Type B pancreatic cell (in vitro differentiated cells): ENCODE measurements around the gene AOPEP. TPM values are rescaled to one million over a fixed set of nuclear protein-coding genes. Genes with fewer than 3 reads are reported as not detected.

ENCODE experiments used
- DNase-seq: peaks from one replicate; pipeline ENCODE4 v3.0.0; 2021; ENCODE audit warnings: mixed read lengths; ENCODE audit not compliant: unreplicated experiment; ENCODE audit errors: extremely low spot score
- H3K27ac Mint-ChIP-seq: 2 replicates; pipeline ENCODE4 v1.8.0; 2021; ENCODE audit warnings: mild to moderate bottlenecking, mixed read lengths
- H3K27me3 Mint-ChIP-seq: 2 replicates; pipeline ENCODE4 v1.8.0; 2021; ENCODE audit warnings: mixed read lengths
- H3K36me3 Mint-ChIP-seq: 2 replicates; pipeline ENCODE4 v1.8.0; 2021; ENCODE audit warnings: mixed read lengths
- H3K4me1 Mint-ChIP-seq: one replicate; pipeline ENCODE4 v1.8.0; 2021; ENCODE audit warnings: mixed read lengths; ENCODE audit not compliant: unreplicated experiment
- H3K4me3 Mint-ChIP-seq: 2 replicates; pipeline ENCODE4 v1.8.0; 2021; ENCODE audit warnings: mild to moderate bottlenecking, mixed read lengths
- H3K9me3 Mint-ChIP-seq: 2 replicates; pipeline ENCODE4 v1.8.0; 2021; ENCODE audit warnings: mixed read lengths
- total RNA-seq: library from RNA; stranded (reverse); gene quantifications from 2 replicates; pipeline ENCODE4 v1.2.1, GENCODE V29; 2021; ENCODE audit warnings: low replicate concordance
- TF ChIP-seq, protein P1 (sequence below): fragments of 200-600 bp; sonication (generic); conservative IDR thresholded peaks from 2 replicates; pipeline ENCODE4 v1.5.0; 2021; ENCODE audit warnings: antibody characterized with exemption, mild to moderate bottlenecking

AOPEP gene
- total RNA-seq, 1 donor from 2014 or later: 89.3 TPM

GRCh38 chr9:94928691-94929368 lies 202.3 kb downstream of the AOPEP start:
- peaks cover 24% of the 10 kb centered on the region for H3K36me3 Mint-ChIP-seq
- H3K4me1 Mint-ChIP-seq: peaks cover 63% of the 10 kb centered on the region
- DNase-seq: no peak
- peak overlapping the region; percentile 27 for H3K4me3 Mint-ChIP-seq
- TF ChIP-seq, protein P1, sequence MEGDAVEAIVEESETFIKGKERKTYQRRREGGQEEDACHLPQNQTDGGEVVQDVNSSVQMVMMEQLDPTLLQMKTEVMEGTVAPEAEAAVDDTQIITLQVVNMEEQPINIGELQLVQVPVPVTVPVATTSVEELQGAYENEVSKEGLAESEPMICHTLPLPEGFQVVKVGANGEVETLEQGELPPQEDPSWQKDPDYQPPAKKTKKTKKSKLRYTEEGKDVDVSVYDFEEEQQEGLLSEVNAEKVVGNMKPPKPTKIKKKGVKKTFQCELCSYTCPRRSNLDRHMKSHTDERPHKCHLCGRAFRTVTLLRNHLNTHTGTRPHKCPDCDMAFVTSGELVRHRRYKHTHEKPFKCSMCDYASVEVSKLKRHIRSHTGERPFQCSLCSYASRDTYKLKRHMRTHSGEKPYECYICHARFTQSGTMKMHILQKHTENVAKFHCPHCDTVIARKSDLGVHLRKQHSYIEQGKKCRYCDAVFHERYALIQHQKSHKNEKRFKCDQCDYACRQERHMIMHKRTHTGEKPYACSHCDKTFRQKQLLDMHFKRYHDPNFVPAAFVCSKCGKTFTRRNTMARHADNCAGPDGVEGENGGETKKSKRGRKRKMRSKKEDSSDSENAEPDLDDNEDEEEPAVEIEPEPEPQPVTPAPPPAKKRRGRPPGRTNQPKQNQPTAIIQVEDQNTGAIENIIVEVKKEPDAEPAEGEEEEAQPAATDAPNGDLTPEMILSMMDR: no peak
- no peaks in the 10 kb centered on the region for H3K27me3 Mint-ChIP-seq
- H3K9me3 Mint-ChIP-seq: no peaks in the 10 kb centered on the region
- H3K27ac Mint-ChIP-seq: peak overlapping the region; percentile 57

GRCh38 chr9:94929369-94929756 lies 202.9 kb downstream of the AOPEP start:
- no peak overlapping the region for H3K4me3 Mint-ChIP-seq
- TF ChIP-seq, protein P1: no peak
- peak overlapping the region; percentile 33 for H3K27ac Mint-ChIP-seq
- no peaks in the 10 kb centered on the region for H3K27me3 Mint-ChIP-seq
- no peak for DNase-seq
- peaks cover 59% of the 10 kb centered on the region for H3K4me1 Mint-ChIP-seq
- no peaks in the 10 kb centered on the region for H3K9me3 Mint-ChIP-seq
- peaks cover 24% of the 10 kb centered on the region for H3K36me3 Mint-ChIP-seq

GRCh38 chr9:94931036-94931633 lies 204.6 kb downstream of the AOPEP start:
- peaks cover 22% of the 10 kb centered on the region for H3K36me3 Mint-ChIP-seq
- no peak overlapping the region for H3K4me3 Mint-ChIP-seq
- H3K4me1 Mint-ChIP-seq: peaks cover 62% of the 10 kb centered on the region
- H3K27me3 Mint-ChIP-seq: no peaks in the 10 kb centered on the region
- peak overlapping the region; percentile 35 for H3K27ac Mint-ChIP-seq
- H3K9me3 Mint-ChIP-seq: no peaks in the 10 kb centered on the region
- no peak for DNase-seq
- TF ChIP-seq, protein P1: no peak

GRCh38 chr9:94931740-94932139 lies 205.2 kb downstream of the AOPEP start:
- peaks cover 20% of the 10 kb centered on the region for H3K36me3 Mint-ChIP-seq
- peak overlapping the region; percentile 35 for H3K27ac Mint-ChIP-seq
- peak overlapping the region; percentile 13 for H3K4me3 Mint-ChIP-seq
- TF ChIP-seq, protein P1: no peak
- no peaks in the 10 kb centered on the region for H3K27me3 Mint-ChIP-seq
- H3K4me1 Mint-ChIP-seq: peaks cover 62% of the 10 kb centered on the region
- H3K9me3 Mint-ChIP-seq: no peaks in the 10 kb centered on the region
- no peak for DNase-seq

GRCh38 chr9:94932652-94933510 lies 206.4 kb downstream of the AOPEP start:
- peak overlapping the region; percentile 67 for H3K27ac Mint-ChIP-seq
- DNase-seq: no peak
- TF ChIP-seq, protein P1: no peak
- H3K4me1 Mint-ChIP-seq: peaks cover 59% of the 10 kb centered on the region
- no peaks in the 10 kb centered on the region for H3K27me3 Mint-ChIP-seq
- H3K36me3 Mint-ChIP-seq: peaks cover 25% of the 10 kb centered on the region
- peaks cover 5% of the 10 kb centered on the region for H3K9me3 Mint-ChIP-seq
- peak overlapping the region; percentile 6 for H3K4me3 Mint-ChIP-seq
